ENCODE measurements around the gene IGSF9B.
A peak's percentile ranks its signal among the peaks of the same experiment; 100 is the strongest.

The IGSF9B gene

GRCh38 chr11:133938166-133938565 is 18.6 kb downstream of the IGSF9B start:
- no peak for TF ChIP-seq CTCF (IDR thresholded peaks at IDR 0.05)
- no peak overlapping the region for H3K27ac ChIP-seq
- DNase-seq (ENCODE audit: low spot score), result no peak
- no peak overlapping the region for H3K4me3 ChIP-seq

- H3K4me3 ChIP-seq, result no peak overlapping the region
- no peak for DNase-seq (ENCODE audit: low spot score)
- no peak for TF ChIP-seq CTCF (IDR thresholded peaks at IDR 0.05)
- no peak overlapping the region for H3K27ac ChIP-seq
Measured at GRCh38 chr11:133937468-133937867, 19.3 kb downstream of the IGSF9B start.

- no peak overlapping the region for H3K4me3 ChIP-seq
- no peak for DNase-seq (ENCODE audit: low spot score)
- H3K27ac ChIP-seq, result no peak overlapping the region
- no peak for TF ChIP-seq CTCF (IDR thresholded peaks at IDR 0.05)
Measured at GRCh38 chr11:133937015-133937414, 19.8 kb downstream of the IGSF9B start.

- no peak for TF ChIP-seq CTCF (IDR thresholded peaks at IDR 0.05)
- H3K27ac ChIP-seq, result no peak overlapping the region
- H3K4me3 ChIP-seq, result no peak overlapping the region
- no peak for DNase-seq (ENCODE audit: low spot score)
Measured at GRCh38 chr11:133936592-133936991, 20.2 kb downstream of the IGSF9B start.

- no peak overlapping the region for H3K4me3 ChIP-seq
- DNase-seq (ENCODE audit: low spot score), result no peak
- TF ChIP-seq CTCF (IDR thresholded peaks at IDR 0.05), result no peak
- no peak overlapping the region for H3K27ac ChIP-seq
Measured at GRCh38 chr11:133936136-133936535, 20.6 kb downstream of the IGSF9B start.

- DNase-seq (ENCODE audit: low spot score), result no peak
- Histone ChIP-seq H3K27ac (no peak overlapping the region), H3K4me3 (no peak overlapping the region)
- no peak for TF ChIP-seq CTCF (IDR thresholded peaks at IDR 0.05)
Measured at GRCh38 chr11:133935551-133935910, 21.2 kb downstream of the IGSF9B start.

- no peak overlapping the region for H3K4me3 ChIP-seq
- H3K27ac ChIP-seq, result peak overlapping the region in 1 of 2 donors; percentile 51
- TF ChIP-seq CTCF (IDR thresholded peaks at IDR 0.05), result no peak
- no peak for DNase-seq (ENCODE audit: low spot score)
Measured at GRCh38 chr11:133934599-133935550, 21.9 kb downstream of the IGSF9B start.
